GM12864 (cell line): ENCODE data around the gene YIPF3.
"Not testable (repeated sequence)": the region's sequence is repeated elsewhere in the genome, so short reads cannot be mapped to it uniquely, and the experiment has no call there.

Experiments
- DNase-seq: peaks from one replicate; pipeline ENCODE4 v3.0.0-alpha.2; 2011; ENCODE audit warnings: low read depth
- H3K4me3 ChIP-seq: 2 replicates; pipeline ENCODE4 v1.5.1; 2011; ENCODE audit warnings: mild to moderate bottlenecking, low read depth, low read length, control low read depth
- CTCF ChIP-seq: IDR thresholded peaks from 2 replicates; pipeline ENCODE4 v1.5.1; 2011; ENCODE audit warnings: low read depth, mild to moderate bottlenecking, moderate library complexity, low read length, control low read depth, inconsistent platforms; ENCODE audit errors: missing control alignments

Gene YIPF3

GRCh38 chr6:43503443-43503842, 13.3 kb downstream of the YIPF3 start:
- DNase-seq = no peak
- TF ChIP-seq CTCF = no peak
- H3K4me3 ChIP-seq = no peak overlapping the region

- no peak for DNase-seq
- no peak overlapping the region for H3K4me3 ChIP-seq
- TF ChIP-seq CTCF = no peak
Measured at GRCh38 chr6:43502666-43503065, 14.1 kb downstream of the YIPF3 start.

- TF ChIP-seq CTCF = no peak
Measured at GRCh38 chr6:43500921-43501320, 15.8 kb downstream of the YIPF3 start.

GRCh38 chr6:43499028-43499815, 17.5 kb downstream of the YIPF3 start:
- H3K4me3 ChIP-seq = no peak overlapping the region
- no peak for DNase-seq
- no peak for TF ChIP-seq CTCF

More at GRCh38 chr6:43500921-43501320, 15.8 kb downstream of the YIPF3 start:
- no peak overlapping the region for H3K4me3 ChIP-seq
- DNase-seq = no peak

- not testable (repeated sequence) for H3K4me3 ChIP-seq, DNase-seq
Measured at GRCh38 chr6:43498291-43498690, 18.4 kb downstream of the YIPF3 start.

GRCh38 chr6:43497689-43498088, 19.0 kb downstream of the YIPF3 start:
- no peak for DNase-seq
- H3K4me3 ChIP-seq = no peak overlapping the region
- TF ChIP-seq CTCF = no peak

GRCh38 chr6:43497129-43497396, 19.7 kb downstream of the YIPF3 start:
- no peak overlapping the region for H3K4me3 ChIP-seq
- no peak for TF ChIP-seq CTCF
- DNase-seq = no peak
